ENCODE data around the gene RNASE7.

GRCh38 chr14:21023817-21024584 lies 18.2 kb upstream of the RNASE7 start:
- TF ChIP-seq CTCF (IDR thresholded peaks at IDR 0.05) (no peak), RAD21 (IDR thresholded peaks at IDR 0.05; ENCODE audit: low read length) (no peak), TEAD4 (IDR thresholded peaks at IDR 0.05; ENCODE audit: borderline replicate concordance, insufficient read depth) (no peak), EZH2phosphoT487 (IDR thresholded peaks at IDR 0.05; ENCODE audit: borderline replicate concordance, low read depth) (no peak), MXI1 (IDR thresholded peaks at IDR 0.05; ENCODE audit: low read depth, low read length) (no peak), SMC3 (IDR thresholded peaks at IDR 0.05; ENCODE audit: low read depth, low read length) (no peak), MEF2A (IDR thresholded peaks at IDR 0.05; ENCODE audit: borderline replicate concordance, low read depth) (no peak), POLR2AphosphoS5 (IDR thresholded peaks at IDR 0.05; ENCODE audit: low read depth, low read length) (no peak)
